ENCODE results near the gene SAMSN1. TPM values are rescaled to one million over a fixed set of nuclear protein-coding genes. Genes with fewer than 3 reads are reported as not detected.

SAMSN1 gene
- total RNA-seq, 1 experiment from 2014 or later = 2.8 TPM

DNA sequence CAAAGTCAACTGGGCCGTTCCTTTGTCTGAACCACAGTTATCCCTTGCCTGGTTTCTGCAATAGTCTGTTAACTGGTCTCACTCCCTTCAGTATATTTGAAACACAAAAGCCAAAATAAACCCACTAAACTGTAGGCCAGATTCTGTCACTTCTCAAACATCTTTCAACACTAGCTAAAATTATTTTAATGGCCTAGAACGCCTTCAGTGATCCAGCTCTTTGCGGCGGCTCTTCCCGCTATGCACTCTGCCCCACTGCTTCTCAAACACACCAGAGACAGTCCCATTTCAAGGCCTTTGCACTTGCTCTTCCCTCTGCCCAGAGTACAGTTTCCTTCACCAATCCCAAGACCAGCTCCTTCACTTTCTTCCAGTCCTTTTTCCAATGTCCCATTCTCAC is 9.2 kb downstream of the SAMSN1 start:
- H2BK15ac ChIP-seq (ENCODE audit: low read depth, low read length) = no peak overlapping the region
- no peak overlapping the region for H2BK120ac ChIP-seq (ENCODE audit: low read depth, low read length, poor library complexity, severe bottlenecking)
- H2BK12ac ChIP-seq (ENCODE audit: insufficient read length, low read depth, low read length) = no peak overlapping the region
- no peak overlapping the region for H2BK5ac ChIP-seq (ENCODE audit: insufficient read length, low read length)
- H3K18ac ChIP-seq (ENCODE audit: insufficient read length, low read depth, low read length) = no peak overlapping the region
- H2AFZ ChIP-seq (ENCODE audit: low read length) = no peak overlapping the region
- H3K4me2 ChIP-seq (ENCODE audit: insufficient read depth, insufficient read length, low read length) = no peak overlapping the region
- H4K20me1 ChIP-seq (ENCODE audit: control insufficient read depth, insufficient read depth, insufficient read length) = no peaks in the 10 kb centered on the region
- no peaks in the 10 kb centered on the region for H3K4me1 ChIP-seq (ENCODE audit: insufficient read depth, low read length)
- Mint-ChIP-seq H3K9me3 (peaks cover 0 to 10% of the 10 kb centered on the region in 2 experiments; a peak in 4 of 5 replicates), H3K27ac (no peak overlapping the region), H3K4me3 (no peak overlapping the region), H3K36me3 (ENCODE audit: insufficient read depth in 1 of 3, low read depth in 3 of 3) (peaks cover 2 to 6% (median 3%) of the 10 kb centered on the region in 3 experiments; a peak in 3 of 7 replicates), H3K27me3 (ENCODE audit: low read depth) (no peaks in the 10 kb centered on the region), H3K4me1 (no peaks in the 10 kb centered on the region)
- no peak overlapping the region for H3T11ph ChIP-seq (ENCODE audit: low read length)
- H3K79me2 ChIP-seq (ENCODE audit: insufficient read depth, low read length) = no peaks in the 10 kb centered on the region
- no peak for TF ChIP-seq CTCF (conservative IDR thresholded peaks at IDR 0.05)
- H3K9me3 ChIP-seq (ENCODE audit: control insufficient read depth, low read depth, low read length) = no peaks in the 10 kb centered on the region
- H3K14ac ChIP-seq (ENCODE audit: insufficient read depth, low read length) = no peak overlapping the region
- no peak overlapping the region for H4K91ac ChIP-seq (ENCODE audit: insufficient read length, low read depth, low read length)
- H3K56ac ChIP-seq (ENCODE audit: insufficient read length, low read depth, low read length) = no peak overlapping the region
- no peak overlapping the region for H3K23ac ChIP-seq (ENCODE audit: insufficient read length, low read depth, low read length)
- no peak overlapping the region for H3K9ac ChIP-seq (ENCODE audit: extremely low read depth, insufficient read length, low read length)
- no peak overlapping the region for H2AK5ac ChIP-seq (ENCODE audit: insufficient read length, low read length)
- no peak overlapping the region for H3K27ac ChIP-seq (ENCODE audit: insufficient read length, low read depth, low read length)
- no peaks in the 10 kb centered on the region for H3K79me1 ChIP-seq (ENCODE audit: insufficient read depth, low read depth, low read length, poor library complexity, severe bottlenecking)
- H3K4ac ChIP-seq (ENCODE audit: low read depth, low read length) = no peak overlapping the region
- H3K23me2 ChIP-seq (ENCODE audit: insufficient read length, low read depth, low read length, poor library complexity, severe bottlenecking) = no peaks in the 10 kb centered on the region
- H4K8ac ChIP-seq (replicated peaks; ENCODE audit: insufficient read length, low read depth, low read length) = no peak overlapping the region
- H3K27me3 ChIP-seq (ENCODE audit: insufficient read depth, low read length) = no peaks in the 10 kb centered on the region
- DNase-seq = no peak
- H2BK20ac ChIP-seq (ENCODE audit: low read depth, low read length, poor library complexity, severe bottlenecking) = no peak overlapping the region
- WGBS (ENCODE audit: extremely low coverage, insufficient read length, low lambda C conversion rate) = no CpG with 5 or more reads among the region's 5 CpGs
- no peak overlapping the region for H4K5ac ChIP-seq (ENCODE audit: insufficient read length, low read depth, low read length)

Measured in H9 (cell line).